GM23338 (cell line): Measurements from ENCODE around the gene ST6GALNAC1. TPM values are rescaled to one million over a fixed set of nuclear protein-coding genes. Genes with fewer than 3 reads are reported as not detected.

Experiments used
- ATAC-seq: fragments of 200-7000 bp; cut with Tn5 transposase; 3 replicates; pipeline ENCODE4 v1.9.1; 2020
- DNase-seq: peaks from one replicate; pipeline ENCODE4 v3.0.0-alpha.2; 2015; ENCODE audit warnings: low spot score
- H2AFZ ChIP-seq: fragments of 200-600 bp; sonication (generic); 2 replicates; pipeline ENCODE4 v1.8.0; 2016; ENCODE audit warnings: antibody characterized with exemption, mild to moderate bottlenecking, moderate library complexity
- H3F3A ChIP-seq: fragments of 200-600 bp; sonication (generic); replicated peaks from 2 replicates; pipeline ENCODE4 v1.8.0; 2017; ENCODE audit warnings: antibody characterized with exemption, mixed run types, low read depth
- H3K27ac ChIP-seq: fragments of 200-600 bp; sonication (generic); 2 replicates; pipeline ENCODE4 v1.6.1; 2016; ENCODE audit warnings: low read depth
- H3K27me3 ChIP-seq: fragments of 200-600 bp; sonication (generic); 2 replicates; pipeline ENCODE4 v1.8.0; 2016; ENCODE audit warnings: mild to moderate bottlenecking, mixed run types, moderate library complexity; ENCODE audit not compliant: insufficient read depth
- H3K36me3 ChIP-seq: fragments of 200-600 bp; sonication (generic); 2 replicates; pipeline ENCODE4 v1.8.0; 2016; ENCODE audit warnings: mild to moderate bottlenecking; ENCODE audit not compliant: insufficient read depth
- H3K4me1 ChIP-seq: fragments of 200-600 bp; sonication (generic); 2 replicates; pipeline ENCODE4 v1.8.0; 2016; ENCODE audit warnings: mild to moderate bottlenecking, moderate library complexity; ENCODE audit not compliant: insufficient read depth
- H3K4me2 ChIP-seq: fragments of 200-600 bp; sonication (generic); 2 replicates; pipeline ENCODE4 v1.7.1; 2017; ENCODE audit warnings: mixed run types
- H3K4me3 ChIP-seq: fragments of 200-600 bp; sonication (generic); 2 replicates; pipeline ENCODE4 v1.6.1; 2016; ENCODE audit warnings: mixed run types
- H3K79me2 ChIP-seq: fragments of 200-600 bp; sonication (generic); replicated peaks from 2 replicates; pipeline ENCODE4 v1.8.0; 2017; ENCODE audit warnings: mild to moderate bottlenecking; ENCODE audit not compliant: insufficient read depth
- H3K9me2 ChIP-seq: fragments of 200-600 bp; sonication (generic); 2 replicates; pipeline ENCODE4 v1.8.0; 2017; ENCODE audit not compliant: insufficient read depth
- H4K20me1 ChIP-seq: fragments of 200-600 bp; sonication (generic); replicated peaks from 2 replicates; pipeline ENCODE4 v1.8.0; 2017; ENCODE audit warnings: mild to moderate bottlenecking; ENCODE audit not compliant: insufficient read depth
- H3K27ac Mint-ChIP-seq: 2 replicates; pipeline ENCODE4 v1.8.0; 2020; ENCODE audit warnings: inconsistent platforms, mild to moderate bottlenecking, moderate library complexity, mixed read lengths
- H3K27me3 Mint-ChIP-seq: 3 replicates; pipeline ENCODE4 v1.8.0; 2022; ENCODE audit warnings: low read depth, mild to moderate bottlenecking, moderate library complexity, mixed read lengths, inconsistent platforms; ENCODE audit not compliant: insufficient read depth, poor library complexity
- H3K36me3 Mint-ChIP-seq: 3 replicates; pipeline ENCODE4 v1.8.0; 2021; ENCODE audit warnings: low read depth, mild to moderate bottlenecking, inconsistent platforms, moderate library complexity, mixed read lengths
- H3K4me1 Mint-ChIP-seq: 3 replicates; pipeline ENCODE4 v1.8.0; 2020; ENCODE audit warnings: mild to moderate bottlenecking, inconsistent platforms, mixed read lengths
- H3K4me3 Mint-ChIP-seq: 3 replicates; pipeline ENCODE4 v1.8.0; 2021; ENCODE audit warnings: moderate library complexity, mild to moderate bottlenecking, inconsistent platforms, mixed read lengths
- H3K9me3 Mint-ChIP-seq: 3 replicates; pipeline ENCODE4 v1.8.0; 2020; ENCODE audit warnings: moderate library complexity, mild to moderate bottlenecking, inconsistent platforms, mixed read lengths
- CREB1 ChIP-seq: fragments of 250-450 bp; sonication (Bioruptor Pico); IDR thresholded peaks from 2 replicates; pipeline ENCODE4 v1.5.0; 2020; ENCODE audit warnings: low read depth, mild to moderate bottlenecking, moderate library complexity
- EZH2 ChIP-seq: fragments of 200-600 bp; sonication (generic); IDR thresholded peaks from one replicate; pipeline ENCODE4 v1.8.0; 2017; ENCODE audit warnings: antibody characterized with exemption, mild to moderate bottlenecking, low read depth; ENCODE audit not compliant: unreplicated experiment
- EZH2phosphoT487 ChIP-seq: fragments of 200-600 bp; sonication (generic); IDR thresholded peaks from one replicate; pipeline ENCODE4 v1.8.1; 2018; ENCODE audit warnings: antibody characterized with exemption; ENCODE audit not compliant: unreplicated experiment
- JUNB ChIP-seq: IDR thresholded peaks from one replicate; pipeline ENCODE4 v1.6.1; 2016; ENCODE audit warnings: antibody characterized with exemption; ENCODE audit not compliant: unreplicated experiment
- NANOG ChIP-seq: IDR thresholded peaks from 2 replicates; pipeline ENCODE4 v1.6.1; 2016; ENCODE audit warnings: antibody characterized with exemption, borderline replicate concordance
- POLR2AphosphoS5 ChIP-seq: IDR thresholded peaks from 2 replicates; pipeline ENCODE4 v1.6.1; 2016; ENCODE audit warnings: antibody characterized with exemption, low read depth
- STAT1 ChIP-seq: IDR thresholded peaks from one replicate; pipeline ENCODE4 v1.6.1; 2016; ENCODE audit warnings: antibody characterized with exemption; ENCODE audit not compliant: unreplicated experiment
- ZNF114 ChIP-seq: fragments of 250-450 bp; sonication (Bioruptor Pico); IDR thresholded peaks from 2 replicates; pipeline ENCODE4 v1.5.0; 2020; ENCODE audit warnings: mild to moderate bottlenecking, moderate library complexity
- ZNF331 ChIP-seq: fragments of 250-450 bp; sonication (Bioruptor Pico); IDR thresholded peaks from 2 replicates; pipeline ENCODE4 v1.5.0; 2020; ENCODE audit warnings: low read depth, mild to moderate bottlenecking, moderate library complexity
- polyA plus RNA-seq: library from polyadenylated mRNA; unstranded; fragments of >200 nt; fragmentation: Nextera tagmentation; extraction: Ambion mirVana; gene quantifications from 2 replicates; pipeline ENCODE4 v1.2.1, GENCODE V29; 2016
- total RNA-seq: library from RNA; depleted of rRNA; stranded (reverse); fragments of >200 nt; shearing (Covaris generic); gene quantifications from 2 replicates; pipeline ENCODE4 v1.2.3, GENCODE V29; 2014
- TF ChIP-seq, protein P1 (sequence below): fragments of 250-450 bp; sonication (Bioruptor Pico); IDR thresholded peaks from 2 replicates; pipeline ENCODE4 v1.5.0; 2020; ENCODE audit warnings: mild to moderate bottlenecking, moderate library complexity
- TF ChIP-seq, protein P2 (sequence below): IDR thresholded peaks from one replicate; pipeline ENCODE4 v1.6.1; 2018; ENCODE audit warnings: antibody characterized with exemption; ENCODE audit not compliant: unreplicated experiment
- TF ChIP-seq, protein P3 (sequence below): IDR thresholded peaks from 2 replicates; pipeline ENCODE4 v1.6.1; 2016; ENCODE audit warnings: antibody characterized with exemption
- TF ChIP-seq, protein P4 (sequence below), 2 experiments: fragments of 200-600 bp in 1 of 2; sonication (generic) in 1 of 2; conservative IDR thresholded peaks; 2 replicates each; pipeline versions ENCODE4 v1.5.1 to v1.6.1; 2016 to 2017; ENCODE audit warnings: antibody characterized with exemption in 2 of 2, low read depth in 2 of 2, mild to moderate bottlenecking in 2 of 2, moderate library complexity in 1 of 2

The ST6GALNAC1 gene
- total and polyA plus RNA-seq, 2 experiments from 2014 or later, result not detected

DNA sequence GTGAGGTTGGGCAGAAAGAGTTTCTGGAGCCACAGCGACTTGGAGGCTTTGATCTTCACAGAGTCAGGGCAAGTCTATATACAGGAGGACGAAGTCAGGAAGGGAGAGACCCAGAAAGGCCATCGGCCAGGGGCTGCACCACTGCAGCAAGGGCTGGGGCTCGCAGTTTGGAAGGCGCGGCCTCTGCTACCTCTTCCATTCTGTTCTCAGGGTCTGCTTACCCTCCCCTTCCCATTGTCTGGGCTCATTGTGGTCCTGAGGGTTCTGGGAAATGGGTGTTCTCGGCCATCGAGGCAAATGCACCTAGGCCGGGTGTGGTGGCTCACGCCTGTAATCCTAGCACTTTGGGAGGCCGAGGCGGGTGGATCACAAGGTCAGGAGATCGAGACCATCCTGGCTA is 16.0 kb downstream of the ST6GALNAC1 start:
- H3K36me3 Mint-ChIP-seq, result no peaks in the 10 kb centered on the region
- 0 out of 2 replicates have a peak, but pooled peaks cover 3% of the 10 kb centered on the region for H4K20me1 ChIP-seq
- H3K4me1 ChIP-seq, result peaks cover 5% of the 10 kb centered on the region

More for the DNA sequence above, 16.0 kb downstream of the ST6GALNAC1 start:
- H3K9me2 ChIP-seq, result no peaks in the 10 kb centered on the region
- Mint-ChIP-seq H3K27me3 (peaks cover 8% of the 10 kb centered on the region), H3K27ac (no peak overlapping the region), H3K9me3 (no peaks in the 10 kb centered on the region), H3K4me3 (no peak overlapping the region), H3K4me1 (peaks cover 16% of the 10 kb centered on the region)
- H3K79me2 ChIP-seq, result no peaks in the 10 kb centered on the region
- no peak overlapping the region for H3K27ac ChIP-seq
- no peak overlapping the region for H3K4me2 ChIP-seq
- H3K27me3 ChIP-seq, result no peaks in the 10 kb centered on the region
- H3F3A ChIP-seq, result no peaks in the 10 kb centered on the region
- no peak for ATAC-seq
- H3K4me3 ChIP-seq, result no peak overlapping the region
- no peaks in the 10 kb centered on the region for H3K36me3 ChIP-seq
- no peak overlapping the region for H2AFZ ChIP-seq
- DNase-seq, result no peak
- no peak for TF ChIP-seq POLR2AphosphoS5
- TF ChIP-seq, protein P1, sequence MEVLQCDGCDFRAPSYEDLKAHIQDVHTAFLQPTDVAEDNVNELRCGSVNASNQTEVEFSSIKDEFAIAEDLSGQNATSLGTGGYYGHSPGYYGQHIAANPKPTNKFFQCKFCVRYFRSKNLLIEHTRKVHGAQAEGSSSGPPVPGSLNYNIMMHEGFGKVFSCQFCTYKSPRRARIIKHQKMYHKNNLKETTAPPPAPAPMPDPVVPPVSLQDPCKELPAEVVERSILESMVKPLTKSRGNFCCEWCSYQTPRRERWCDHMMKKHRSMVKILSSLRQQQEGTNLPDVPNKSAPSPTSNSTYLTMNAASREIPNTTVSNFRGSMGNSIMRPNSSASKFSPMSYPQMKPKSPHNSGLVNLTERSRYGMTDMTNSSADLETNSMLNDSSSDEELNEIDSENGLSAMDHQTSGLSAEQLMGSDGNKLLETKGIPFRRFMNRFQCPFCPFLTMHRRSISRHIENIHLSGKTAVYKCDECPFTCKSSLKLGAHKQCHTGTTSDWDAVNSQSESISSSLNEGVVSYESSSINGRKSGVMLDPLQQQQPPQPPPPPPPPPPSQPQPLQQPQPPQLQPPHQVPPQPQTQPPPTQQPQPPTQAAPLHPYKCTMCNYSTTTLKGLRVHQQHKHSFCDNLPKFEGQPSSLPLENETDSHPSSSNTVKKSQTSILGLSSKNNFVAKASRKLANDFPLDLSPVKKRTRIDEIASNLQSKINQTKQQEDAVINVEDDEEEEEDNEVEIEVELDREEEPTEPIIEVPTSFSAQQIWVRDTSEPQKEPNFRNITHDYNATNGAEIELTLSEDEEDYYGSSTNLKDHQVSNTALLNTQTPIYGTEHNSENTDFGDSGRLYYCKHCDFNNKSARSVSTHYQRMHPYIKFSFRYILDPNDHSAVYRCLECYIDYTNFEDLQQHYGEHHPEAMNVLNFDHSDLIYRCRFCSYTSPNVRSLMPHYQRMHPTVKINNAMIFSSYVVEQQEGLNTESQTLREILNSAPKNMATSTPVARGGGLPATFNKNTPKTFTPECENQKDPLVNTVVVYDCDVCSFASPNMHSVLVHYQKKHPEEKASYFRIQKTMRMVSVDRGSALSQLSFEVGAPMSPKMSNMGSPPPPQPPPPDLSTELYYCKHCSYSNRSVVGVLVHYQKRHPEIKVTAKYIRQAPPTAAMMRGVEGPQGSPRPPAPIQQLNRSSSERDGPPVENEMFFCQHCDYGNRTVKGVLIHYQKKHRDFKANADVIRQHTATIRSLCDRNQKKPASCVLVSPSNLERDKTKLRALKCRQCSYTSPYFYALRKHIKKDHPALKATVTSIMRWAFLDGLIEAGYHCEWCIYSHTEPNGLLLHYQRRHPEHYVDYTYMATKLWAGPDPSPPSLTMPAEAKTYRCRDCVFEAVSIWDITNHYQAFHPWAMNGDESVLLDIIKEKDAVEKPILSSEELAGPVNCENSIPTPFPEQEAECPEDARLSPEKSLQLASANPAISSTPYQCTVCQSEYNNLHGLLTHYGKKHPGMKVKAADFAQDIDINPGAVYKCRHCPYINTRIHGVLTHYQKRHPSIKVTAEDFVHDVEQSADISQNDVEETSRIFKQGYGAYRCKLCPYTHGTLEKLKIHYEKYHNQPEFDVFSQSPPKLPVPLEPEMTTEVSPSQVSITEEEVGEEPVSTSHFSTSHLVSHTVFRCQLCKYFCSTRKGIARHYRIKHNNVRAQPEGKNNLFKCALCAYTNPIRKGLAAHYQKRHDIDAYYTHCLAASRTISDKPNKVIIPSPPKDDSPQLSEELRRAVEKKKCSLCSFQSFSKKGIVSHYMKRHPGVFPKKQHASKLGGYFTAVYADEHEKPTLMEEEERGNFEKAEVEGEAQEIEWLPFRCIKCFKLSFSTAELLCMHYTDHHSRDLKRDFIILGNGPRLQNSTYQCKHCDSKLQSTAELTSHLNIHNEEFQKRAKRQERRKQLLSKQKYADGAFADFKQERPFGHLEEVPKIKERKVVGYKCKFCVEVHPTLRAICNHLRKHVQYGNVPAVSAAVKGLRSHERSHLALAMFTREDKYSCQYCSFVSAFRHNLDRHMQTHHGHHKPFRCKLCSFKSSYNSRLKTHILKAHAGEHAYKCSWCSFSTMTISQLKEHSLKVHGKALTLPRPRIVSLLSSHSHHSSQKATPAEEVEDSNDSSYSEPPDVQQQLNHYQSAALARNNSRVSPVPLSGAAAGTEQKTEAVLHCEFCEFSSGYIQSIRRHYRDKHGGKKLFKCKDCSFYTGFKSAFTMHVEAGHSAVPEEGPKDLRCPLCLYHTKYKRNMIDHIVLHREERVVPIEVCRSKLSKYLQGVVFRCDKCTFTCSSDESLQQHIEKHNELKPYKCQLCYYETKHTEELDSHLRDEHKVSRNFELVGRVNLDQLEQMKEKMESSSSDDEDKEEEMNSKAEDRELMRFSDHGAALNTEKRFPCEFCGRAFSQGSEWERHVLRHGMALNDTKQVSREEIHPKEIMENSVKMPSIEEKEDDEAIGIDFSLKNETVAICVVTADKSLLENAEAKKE (CRISPR knock-in tag), result no peak
- no peak for TF ChIP-seq NANOG
- TF ChIP-seq ZNF114 (CRISPR knock-in tag), result no peak
- TF ChIP-seq, protein P2, sequence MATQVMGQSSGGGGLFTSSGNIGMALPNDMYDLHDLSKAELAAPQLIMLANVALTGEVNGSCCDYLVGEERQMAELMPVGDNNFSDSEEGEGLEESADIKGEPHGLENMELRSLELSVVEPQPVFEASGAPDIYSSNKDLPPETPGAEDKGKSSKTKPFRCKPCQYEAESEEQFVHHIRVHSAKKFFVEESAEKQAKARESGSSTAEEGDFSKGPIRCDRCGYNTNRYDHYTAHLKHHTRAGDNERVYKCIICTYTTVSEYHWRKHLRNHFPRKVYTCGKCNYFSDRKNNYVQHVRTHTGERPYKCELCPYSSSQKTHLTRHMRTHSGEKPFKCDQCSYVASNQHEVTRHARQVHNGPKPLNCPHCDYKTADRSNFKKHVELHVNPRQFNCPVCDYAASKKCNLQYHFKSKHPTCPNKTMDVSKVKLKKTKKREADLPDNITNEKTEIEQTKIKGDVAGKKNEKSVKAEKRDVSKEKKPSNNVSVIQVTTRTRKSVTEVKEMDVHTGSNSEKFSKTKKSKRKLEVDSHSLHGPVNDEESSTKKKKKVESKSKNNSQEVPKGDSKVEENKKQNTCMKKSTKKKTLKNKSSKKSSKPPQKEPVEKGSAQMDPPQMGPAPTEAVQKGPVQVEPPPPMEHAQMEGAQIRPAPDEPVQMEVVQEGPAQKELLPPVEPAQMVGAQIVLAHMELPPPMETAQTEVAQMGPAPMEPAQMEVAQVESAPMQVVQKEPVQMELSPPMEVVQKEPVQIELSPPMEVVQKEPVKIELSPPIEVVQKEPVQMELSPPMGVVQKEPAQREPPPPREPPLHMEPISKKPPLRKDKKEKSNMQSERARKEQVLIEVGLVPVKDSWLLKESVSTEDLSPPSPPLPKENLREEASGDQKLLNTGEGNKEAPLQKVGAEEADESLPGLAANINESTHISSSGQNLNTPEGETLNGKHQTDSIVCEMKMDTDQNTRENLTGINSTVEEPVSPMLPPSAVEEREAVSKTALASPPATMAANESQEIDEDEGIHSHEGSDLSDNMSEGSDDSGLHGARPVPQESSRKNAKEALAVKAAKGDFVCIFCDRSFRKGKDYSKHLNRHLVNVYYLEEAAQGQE, result no peak
- no peak for TF ChIP-seq STAT1
- no peak for TF ChIP-seq EZH2phosphoT487
- TF ChIP-seq ZNF331 (CRISPR knock-in tag), result no peak
- no peak for TF ChIP-seq EZH2
- no peak for TF ChIP-seq JUNB
- TF ChIP-seq, protein P3, sequence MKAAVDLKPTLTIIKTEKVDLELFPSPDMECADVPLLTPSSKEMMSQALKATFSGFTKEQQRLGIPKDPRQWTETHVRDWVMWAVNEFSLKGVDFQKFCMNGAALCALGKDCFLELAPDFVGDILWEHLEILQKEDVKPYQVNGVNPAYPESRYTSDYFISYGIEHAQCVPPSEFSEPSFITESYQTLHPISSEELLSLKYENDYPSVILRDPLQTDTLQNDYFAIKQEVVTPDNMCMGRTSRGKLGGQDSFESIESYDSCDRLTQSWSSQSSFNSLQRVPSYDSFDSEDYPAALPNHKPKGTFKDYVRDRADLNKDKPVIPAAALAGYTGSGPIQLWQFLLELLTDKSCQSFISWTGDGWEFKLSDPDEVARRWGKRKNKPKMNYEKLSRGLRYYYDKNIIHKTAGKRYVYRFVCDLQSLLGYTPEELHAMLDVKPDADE, result no peak
- TF ChIP-seq CREB1 (CRISPR knock-in tag), result no peak
- TF ChIP-seq, protein P4, sequence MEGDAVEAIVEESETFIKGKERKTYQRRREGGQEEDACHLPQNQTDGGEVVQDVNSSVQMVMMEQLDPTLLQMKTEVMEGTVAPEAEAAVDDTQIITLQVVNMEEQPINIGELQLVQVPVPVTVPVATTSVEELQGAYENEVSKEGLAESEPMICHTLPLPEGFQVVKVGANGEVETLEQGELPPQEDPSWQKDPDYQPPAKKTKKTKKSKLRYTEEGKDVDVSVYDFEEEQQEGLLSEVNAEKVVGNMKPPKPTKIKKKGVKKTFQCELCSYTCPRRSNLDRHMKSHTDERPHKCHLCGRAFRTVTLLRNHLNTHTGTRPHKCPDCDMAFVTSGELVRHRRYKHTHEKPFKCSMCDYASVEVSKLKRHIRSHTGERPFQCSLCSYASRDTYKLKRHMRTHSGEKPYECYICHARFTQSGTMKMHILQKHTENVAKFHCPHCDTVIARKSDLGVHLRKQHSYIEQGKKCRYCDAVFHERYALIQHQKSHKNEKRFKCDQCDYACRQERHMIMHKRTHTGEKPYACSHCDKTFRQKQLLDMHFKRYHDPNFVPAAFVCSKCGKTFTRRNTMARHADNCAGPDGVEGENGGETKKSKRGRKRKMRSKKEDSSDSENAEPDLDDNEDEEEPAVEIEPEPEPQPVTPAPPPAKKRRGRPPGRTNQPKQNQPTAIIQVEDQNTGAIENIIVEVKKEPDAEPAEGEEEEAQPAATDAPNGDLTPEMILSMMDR (conservative IDR thresholded peaks at IDR 0.05; ENCODE audit: low read depth in 2 of 2), result no peak
